CD4-positive, alpha-beta T cell (primary cell): ENCODE measurements around the gene SLC9A5. TPM values are rescaled to one million over a fixed set of nuclear protein-coding genes. Genes with fewer than 3 reads are reported as not detected.

Source experiments
- ATAC-seq: fragments of 200-7000 bp; cut with Tn5 transposase; one replicate; pipeline ENCODE4 v1.10.0; 2022; ENCODE audit warnings: mild to moderate bottlenecking; ENCODE audit not compliant: poor library complexity
- CTCF ChIA-PET: fragments of 350-600 bp; sonication (Branson Sonifier 250); formaldehyde crosslinking; loops from one replicate; lab custom pipeline; 2021; ENCODE audit warnings: antibody characterized with exemption, inconsistent platforms; lab: Charles Lee
- POLR2A ChIA-PET: fragments of 350-600 bp; sonication (Branson Sonifier 250); formaldehyde crosslinking; loops from one replicate; lab custom pipeline; 2021; ENCODE audit warnings: antibody characterized with exemption, inconsistent platforms; lab: Charles Lee
- DNase-seq, 14 experiments: peaks; one replicate each; pipeline ENCODE4 v3.0.0-alpha.2; 2013 to 2020; ENCODE audit warnings: mixed read lengths in 2 of 14
- H3K27ac ChIP-seq, 2 donors: one replicate each; pipeline versions ENCODE4 v1.5.1 to v1.7.0; 2013; ENCODE audit warnings: low read length in 2 of 2, low read depth in 1 of 2, mild to moderate bottlenecking in 1 of 2
- H3K27me3 ChIP-seq, 2 experiments: 1 replicate in 1 of 2; 2 replicates in 1 of 2; pipeline versions ENCODE4 v1.6.1 to v1.7.0; 2013; ENCODE audit warnings: low read length in 2 of 2, control low read depth in 1 of 2, mild to moderate bottlenecking in 1 of 2, moderate library complexity in 1 of 2; ENCODE audit not compliant: insufficient read depth in 2 of 2, control insufficient read depth in 1 of 2
- H3K36me3 ChIP-seq: one replicate; pipeline ENCODE4 v1.6.1; 2013; ENCODE audit warnings: low read length, control low read depth; ENCODE audit not compliant: insufficient read depth
- H3K4me1 ChIP-seq: one replicate; pipeline ENCODE4 v1.6.1; 2013; ENCODE audit warnings: low read length, control low read depth; ENCODE audit not compliant: insufficient read depth
- H3K4me3 ChIP-seq: one replicate; pipeline ENCODE4 v1.5.1; 2013; ENCODE audit warnings: mild to moderate bottlenecking, low read length, moderate library complexity
- H3K9me3 ChIP-seq, 2 experiments: 1 replicate in 1 of 2; 2 replicates in 1 of 2; pipeline versions ENCODE4 v1.6.1 to v1.7.0; 2013; ENCODE audit warnings: low read length in 2 of 2, mild to moderate bottlenecking in 2 of 2, control low read depth in 1 of 2, moderate library complexity in 1 of 2; ENCODE audit not compliant: control insufficient read depth in 1 of 2, insufficient read depth in 1 of 2
- H3K27ac Mint-ChIP-seq: one replicate; pipeline ENCODE4 v1.8.0; 2020; ENCODE audit warnings: mixed read lengths
- H3K27me3 Mint-ChIP-seq: one replicate; pipeline ENCODE4 v1.8.0; 2021; ENCODE audit warnings: mixed read lengths
- H3K36me3 Mint-ChIP-seq: one replicate; pipeline ENCODE4 v1.8.0; 2021; ENCODE audit warnings: low read depth, mixed read lengths
- H3K4me1 Mint-ChIP-seq: one replicate; pipeline ENCODE4 v1.8.0; 2021; ENCODE audit warnings: low read depth, mixed read lengths
- H3K4me3 Mint-ChIP-seq: one replicate; pipeline ENCODE4 v1.8.0; 2020; ENCODE audit warnings: mild to moderate bottlenecking, mixed read lengths
- H3K9me3 Mint-ChIP-seq: one replicate; pipeline ENCODE4 v1.8.0; 2020; ENCODE audit warnings: mixed read lengths
- CTCF ChIP-seq: fragments of 200-600 bp; IDR thresholded peaks from one replicate; pipeline ENCODE4 v1.8.0; 2022; ENCODE audit warnings: antibody characterized with exemption, mild to moderate bottlenecking
- intact Hi-C, 2 experiments: fragments of 100-400 bp; cut with DNase I in 1 of 2; cut with micrococcal nuclease in 1 of 2; formaldehyde crosslinking; loops; one replicate each; pipeline versions ENCODE4 v1.15.1 to v1.9.0; 2023 to 2025; cut with DNase I, micrococcal nuclease
- total RNA-seq, 174 experiments: library from RNA in 2 of 174; stranded (reverse) in 2 of 174; gene quantifications; one replicate each; pipeline ENCODE4 v1.2.3 and lab custom pipeline; 2021 to 2026

The SLC9A5 gene
- total RNA-seq, 2 experiments from 2014 or later, result 3.1 TPM

- ATAC-seq, result no peak
- Histone ChIP-seq H3K27me3 (peaks cover 0 to 5% of the 10 kb centered on the region in 2 experiments), H3K4me3 (no peak overlapping the region), H3K36me3 (no peaks in the 10 kb centered on the region), H3K4me1 (no peaks in the 10 kb centered on the region), H3K27ac (no peak overlapping the region), H3K9me3 (no peaks in the 10 kb centered on the region)
- Mint-ChIP-seq H3K27ac (no peak overlapping the region), H3K4me3 (no peak overlapping the region), H3K9me3 (no peaks in the 10 kb centered on the region), H3K36me3 (no peaks in the 10 kb centered on the region), H3K4me1 (no peaks in the 10 kb centered on the region), H3K27me3 (peaks cover 4% of the 10 kb centered on the region)
- no peak for DNase-seq
- ChIA-PET POLR2A (no interaction called here), CTCF (no interaction called here)
- intact Hi-C loops, result no loop called here
- TF ChIP-seq CTCF, result no peak
Observed at GRCh38 chr16:67302970-67303369, 54.2 kb downstream of the SLC9A5 start.

- no peak overlapping the region for H3K4me3 Mint-ChIP-seq
- intact Hi-C loops, result no loop called here
- Histone ChIP-seq H3K36me3 (no peaks in the 10 kb centered on the region), H3K4me3 (no peak overlapping the region), H3K9me3 (no peaks in the 10 kb centered on the region), H3K27me3 (peaks cover 0 to 5% of the 10 kb centered on the region in 2 experiments), H3K27ac (no peak overlapping the region), H3K4me1 (no peaks in the 10 kb centered on the region)
- H3K27ac Mint-ChIP-seq, result no peak overlapping the region
- H3K36me3 Mint-ChIP-seq, result no peaks in the 10 kb centered on the region
- TF ChIP-seq CTCF, result no peak
- DNase-seq, result no peak
- POLR2A ChIA-PET, result no interaction called here
- no peaks in the 10 kb centered on the region for H3K4me1 Mint-ChIP-seq
- CTCF ChIA-PET, result no interaction called here
- no peak for ATAC-seq
- no peaks in the 10 kb centered on the region for H3K9me3 Mint-ChIP-seq
- peaks cover 4% of the 10 kb centered on the region for H3K27me3 Mint-ChIP-seq
Observed at GRCh38 chr16:67304020-67304419, 55.2 kb downstream of the SLC9A5 start.

GRCh38 chr16:67305216-67306071, 56.7 kb downstream of the SLC9A5 start:
- no peaks in the 10 kb centered on the region for H3K4me1 Mint-ChIP-seq
- TF ChIP-seq CTCF, result no peak
- no peaks in the 10 kb centered on the region for H3K4me1 ChIP-seq
- POLR2A ChIA-PET, result no interaction called here
- intact Hi-C loops, result no loop called here
- DNase-seq (no peak), ATAC-seq (no peak)
- H3K27me3 ChIP-seq, result no peaks in the 10 kb centered on the region
- H3K9me3 ChIP-seq, result no peaks in the 10 kb centered on the region
- H3K36me3 ChIP-seq, result no peaks in the 10 kb centered on the region
- no peak overlapping the region for H3K27ac ChIP-seq
- no peaks in the 10 kb centered on the region for H3K36me3 Mint-ChIP-seq
- H3K4me3 ChIP-seq, result no peak overlapping the region
- H3K27me3 Mint-ChIP-seq, result peaks cover 4% of the 10 kb centered on the region
- no peak overlapping the region for H3K4me3 Mint-ChIP-seq
- no peak overlapping the region for H3K27ac Mint-ChIP-seq
- no peaks in the 10 kb centered on the region for H3K9me3 Mint-ChIP-seq
- CTCF ChIA-PET, result no interaction called here
